Measurements from ENCODE around the gene EPGN. TPM values are rescaled to one million over a fixed set of nuclear protein-coding genes. Genes with fewer than 3 reads are reported as not detected.

EPGN gene, protein sequence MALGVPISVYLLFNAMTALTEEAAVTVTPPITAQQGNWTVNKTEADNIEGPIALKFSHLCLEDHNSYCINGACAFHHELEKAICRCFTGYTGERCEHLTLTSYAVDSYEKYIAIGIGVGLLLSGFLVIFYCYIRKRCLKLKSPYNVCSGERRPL
- not detected for polyA plus RNA-seq (2012; ENCODE audit: missing spikeins)

DNA sequence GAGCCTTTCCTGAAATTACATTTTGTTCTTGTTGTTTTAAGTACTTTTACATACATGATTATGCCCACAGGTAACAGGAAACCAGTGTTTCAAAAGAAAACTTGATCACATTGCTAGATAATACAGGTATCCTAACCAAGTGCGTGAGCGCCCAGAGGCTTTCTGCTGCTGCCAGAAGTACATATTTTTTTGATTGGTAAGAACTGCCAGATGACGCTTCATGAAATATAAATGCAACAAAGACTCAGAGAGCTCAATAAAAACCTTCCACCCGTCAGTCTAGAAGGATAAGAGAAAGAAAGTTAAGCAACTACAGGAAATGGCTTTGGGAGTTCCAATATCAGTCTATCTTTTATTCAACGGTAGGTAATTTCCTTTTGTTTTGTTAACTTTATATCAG, at the start of gene EPGN:
Gene EPGN, plus strand, starts transcription at position 256 of the 400 bp plus-strand sequence. Its CDS starts 64 bp downstream, at position 320.
- DNase-seq (ENCODE audit: insufficient read length) (no peak), FAIRE-seq (peak; percentile 44)
- no peak for TF ChIP-seq POLR2AphosphoS5 (IDR thresholded peaks at IDR 0.05; ENCODE audit: low read depth, low read length)
- no peak for TF ChIP-seq TAF1 (IDR thresholded peaks at IDR 0.05; ENCODE audit: borderline replicate concordance, low read depth, low read length)
- TF ChIP-seq POLR2A (IDR thresholded peaks at IDR 0.05; ENCODE audit: low read depth, low read length) = no peak

DNA sequence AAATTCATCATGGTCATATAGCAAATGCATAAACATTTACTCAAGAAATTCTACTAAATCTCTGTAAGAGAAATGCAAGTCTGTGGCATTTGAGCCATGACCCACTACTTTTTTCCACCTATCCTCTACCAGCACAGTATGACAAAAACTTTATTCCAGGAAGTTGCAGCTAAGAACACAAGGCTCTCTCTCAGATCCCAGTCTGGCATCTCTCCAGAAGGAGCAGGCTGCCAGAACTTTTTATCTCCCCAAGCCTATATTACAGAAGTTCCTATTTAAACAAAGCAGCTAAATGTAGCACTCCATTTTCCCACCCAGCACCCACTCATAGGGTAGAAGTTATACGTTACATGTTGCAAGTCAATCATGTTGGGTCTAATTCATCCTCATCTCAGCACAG, 49.3 kb upstream of the EPGN start:
- no peak for DNase-seq (ENCODE audit: insufficient read length)
- no peak for FAIRE-seq
- TF ChIP-seq POLR2AphosphoS5 (IDR thresholded peaks at IDR 0.05; ENCODE audit: low read depth, low read length) (no peak), TAF1 (IDR thresholded peaks at IDR 0.05; ENCODE audit: borderline replicate concordance, low read depth, low read length) (no peak), POLR2A (IDR thresholded peaks at IDR 0.05; ENCODE audit: low read depth, low read length) (no peak)

DNA sequence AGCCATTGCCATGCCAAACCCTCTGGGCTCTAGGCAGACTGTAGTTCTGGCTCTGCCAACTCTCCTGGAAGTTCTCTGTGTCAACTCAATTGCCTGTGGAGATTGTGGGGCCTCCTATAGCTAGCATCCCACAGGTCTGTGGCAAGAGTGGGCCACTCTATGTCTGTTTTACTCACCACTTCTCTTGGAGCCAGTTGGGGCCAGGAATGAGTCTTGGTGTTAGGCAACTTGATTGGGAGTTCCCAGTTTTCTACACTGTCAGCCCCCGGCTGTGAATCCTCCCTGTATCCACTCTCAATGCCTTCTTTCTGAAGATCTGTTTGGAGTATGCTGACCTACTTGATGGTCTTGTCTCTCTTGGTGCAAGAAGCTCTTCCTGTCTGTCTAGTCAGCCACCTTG, 48.2 kb upstream of the EPGN start:
- TF ChIP-seq POLR2AphosphoS5 (IDR thresholded peaks at IDR 0.05; ENCODE audit: low read depth, low read length) (no peak), TAF1 (IDR thresholded peaks at IDR 0.05; ENCODE audit: borderline replicate concordance, low read depth, low read length) (no peak), POLR2A (IDR thresholded peaks at IDR 0.05; ENCODE audit: low read depth, low read length) (no peak)
- DNase-seq (ENCODE audit: insufficient read length) (no peak), FAIRE-seq (no peak)

DNA sequence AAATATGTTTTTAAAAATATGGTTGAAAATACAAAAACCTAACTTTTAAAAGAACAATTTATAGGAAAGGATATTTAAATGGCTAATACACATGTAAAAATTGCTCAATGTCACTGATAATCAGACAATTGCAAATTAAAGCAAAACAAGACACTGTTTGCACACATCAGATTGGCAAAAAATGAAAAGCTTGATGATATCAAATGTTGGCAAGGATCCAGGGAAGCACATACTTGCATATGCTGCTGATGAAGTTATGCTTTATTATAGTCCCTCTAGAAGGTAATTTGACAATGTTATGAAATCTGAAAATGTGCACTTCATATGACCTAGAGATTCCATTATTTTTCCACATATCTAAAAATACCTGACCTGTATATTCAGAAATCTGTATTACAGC, 45.7 kb upstream of the EPGN start:
- DNase-seq (ENCODE audit: insufficient read length) = no peak
- TF ChIP-seq POLR2A (IDR thresholded peaks at IDR 0.05; ENCODE audit: low read depth, low read length) = no peak
- TF ChIP-seq POLR2AphosphoS5 (IDR thresholded peaks at IDR 0.05; ENCODE audit: low read depth, low read length) = no peak
- TF ChIP-seq TAF1 (IDR thresholded peaks at IDR 0.05; ENCODE audit: borderline replicate concordance, low read depth, low read length) = no peak
- FAIRE-seq = no peak

DNA sequence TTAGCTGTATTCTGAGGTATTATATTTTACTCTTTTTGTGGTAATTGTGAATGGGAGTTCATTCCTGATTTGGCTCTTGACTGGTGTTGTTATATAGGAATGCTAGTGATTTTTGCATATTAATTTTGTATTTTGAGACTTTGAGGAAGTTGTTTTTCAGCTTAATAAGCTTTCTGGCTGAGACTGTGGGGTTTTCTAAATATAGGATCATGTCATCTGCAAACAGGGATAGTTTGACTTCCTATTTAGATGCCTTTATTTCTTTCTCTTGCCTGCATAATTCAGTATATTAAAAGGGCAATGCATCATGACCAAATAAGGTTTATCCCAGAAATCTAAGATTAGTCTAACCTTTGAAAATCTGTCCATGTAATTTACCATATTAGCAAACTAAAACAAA, 44.7 kb upstream of the EPGN start:
- DNase-seq (ENCODE audit: insufficient read length) = no peak
- FAIRE-seq = no peak
- TF ChIP-seq POLR2AphosphoS5 (IDR thresholded peaks at IDR 0.05; ENCODE audit: low read depth, low read length) = no peak
- no peak for TF ChIP-seq TAF1 (IDR thresholded peaks at IDR 0.05; ENCODE audit: borderline replicate concordance, low read depth, low read length)
- no peak for TF ChIP-seq POLR2A (IDR thresholded peaks at IDR 0.05; ENCODE audit: low read depth, low read length)

DNA sequence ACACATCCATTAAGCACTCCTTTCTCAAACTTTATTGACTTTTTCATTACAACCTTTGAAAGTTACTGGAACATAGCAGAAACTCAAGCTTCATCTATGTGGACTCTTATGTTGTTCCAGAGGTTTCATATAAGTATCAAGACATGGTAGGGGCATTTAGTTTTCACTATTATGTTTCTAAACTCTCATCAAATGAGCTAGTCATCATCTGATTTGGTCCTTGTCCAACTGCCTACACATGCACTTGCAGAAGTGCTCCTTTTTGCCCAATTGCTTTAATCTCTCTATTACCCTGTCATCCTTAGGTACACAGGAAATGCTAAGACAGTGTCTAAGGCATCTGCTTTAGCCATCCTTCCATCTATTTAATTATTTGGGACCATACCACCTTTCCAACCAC, 42.2 kb upstream of the EPGN start:
- FAIRE-seq (no peak), DNase-seq (ENCODE audit: insufficient read length) (no peak)
- TF ChIP-seq TAF1 (IDR thresholded peaks at IDR 0.05; ENCODE audit: borderline replicate concordance, low read depth, low read length) (no peak), POLR2AphosphoS5 (IDR thresholded peaks at IDR 0.05; ENCODE audit: low read depth, low read length) (no peak), POLR2A (IDR thresholded peaks at IDR 0.05; ENCODE audit: low read depth, low read length) (no peak)

DNA sequence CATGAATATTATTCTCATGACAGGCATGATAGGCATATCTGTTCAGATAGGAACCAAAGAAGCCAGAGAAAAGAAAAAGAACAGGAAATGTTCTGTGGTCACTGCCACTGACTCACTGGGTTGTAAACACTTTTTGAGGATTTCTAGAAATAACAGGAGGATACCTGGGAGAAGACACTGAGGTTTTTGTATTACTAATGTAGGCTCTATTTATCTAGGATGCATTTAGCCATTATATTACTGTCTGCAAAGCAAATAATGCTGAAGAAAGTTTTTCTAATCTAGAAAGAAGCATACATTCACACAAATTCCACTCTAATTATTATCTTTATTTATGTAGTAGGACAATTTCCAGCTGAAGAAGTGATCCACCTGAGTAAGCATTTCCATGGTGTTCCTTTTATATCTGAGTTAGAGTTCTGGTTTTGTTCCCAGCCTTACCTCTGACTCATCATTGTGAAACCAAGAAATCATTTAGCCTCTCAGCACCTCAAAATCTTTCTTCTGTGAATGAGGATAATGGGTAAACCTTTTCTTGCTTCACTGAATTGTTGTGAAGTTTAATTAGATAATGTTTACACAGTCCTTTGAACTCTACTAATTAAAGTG, 40.2 kb upstream of the EPGN start:
- TF ChIP-seq POLR2A (IDR thresholded peaks at IDR 0.05; ENCODE audit: low read depth, low read length) = no peak
- no peak for TF ChIP-seq POLR2AphosphoS5 (IDR thresholded peaks at IDR 0.05; ENCODE audit: low read depth, low read length)
- TF ChIP-seq TAF1 (IDR thresholded peaks at IDR 0.05; ENCODE audit: borderline replicate concordance, low read depth, low read length) = no peak
- FAIRE-seq = no peak

DNA sequence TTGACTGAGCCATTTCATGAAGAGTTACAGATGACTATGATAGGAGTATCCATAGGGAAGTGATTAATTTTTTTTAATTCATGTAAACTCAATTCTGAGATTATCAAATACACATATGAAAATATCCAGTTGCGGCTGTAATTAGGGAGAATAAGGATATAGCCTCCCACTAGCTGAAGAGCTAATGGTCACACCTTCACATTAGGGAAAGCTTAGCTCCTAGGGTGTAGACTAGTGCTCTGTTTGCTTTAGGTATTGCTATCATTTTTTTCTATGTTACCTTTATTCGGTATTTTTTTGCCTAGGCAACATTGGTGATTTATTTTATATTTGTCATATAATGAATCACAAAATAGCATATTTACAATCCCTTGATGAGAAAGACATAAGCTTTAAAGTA, 39.6 kb upstream of the EPGN start:
- TF ChIP-seq TAF1 (IDR thresholded peaks at IDR 0.05; ENCODE audit: borderline replicate concordance, low read depth, low read length) (no peak), POLR2AphosphoS5 (IDR thresholded peaks at IDR 0.05; ENCODE audit: low read depth, low read length) (no peak), POLR2A (IDR thresholded peaks at IDR 0.05; ENCODE audit: low read depth, low read length) (no peak)
- no peak for DNase-seq (ENCODE audit: insufficient read length)
- no peak for FAIRE-seq

More for the DNA sequence above, 40.2 kb upstream of the EPGN start:
- no peak for DNase-seq (ENCODE audit: insufficient read length)

DNA sequence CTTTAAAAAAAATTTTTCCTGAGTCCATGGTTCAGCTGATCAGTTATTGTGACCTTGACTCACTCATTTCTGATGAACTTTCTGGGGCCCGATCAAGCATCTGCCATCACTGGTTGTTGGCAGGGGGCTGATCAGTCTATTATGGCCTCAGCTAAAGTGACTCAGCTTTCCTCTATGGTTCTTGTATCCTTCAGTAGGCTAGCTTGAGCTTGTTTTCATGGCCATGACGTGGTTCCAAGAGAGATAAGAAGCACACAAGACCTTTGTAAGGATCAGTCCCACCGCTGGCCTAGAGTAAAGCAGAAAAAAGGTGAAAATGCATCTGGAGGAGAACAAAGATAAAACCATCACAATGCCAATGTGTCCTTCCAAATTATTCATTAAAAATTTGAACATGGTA, 29.8 kb upstream of the EPGN start:
- no peak for FAIRE-seq
- TF ChIP-seq POLR2A (IDR thresholded peaks at IDR 0.05; ENCODE audit: low read depth, low read length) (no peak), POLR2AphosphoS5 (IDR thresholded peaks at IDR 0.05; ENCODE audit: low read depth, low read length) (no peak), TAF1 (IDR thresholded peaks at IDR 0.05; ENCODE audit: borderline replicate concordance, low read depth, low read length) (no peak)

DNA sequence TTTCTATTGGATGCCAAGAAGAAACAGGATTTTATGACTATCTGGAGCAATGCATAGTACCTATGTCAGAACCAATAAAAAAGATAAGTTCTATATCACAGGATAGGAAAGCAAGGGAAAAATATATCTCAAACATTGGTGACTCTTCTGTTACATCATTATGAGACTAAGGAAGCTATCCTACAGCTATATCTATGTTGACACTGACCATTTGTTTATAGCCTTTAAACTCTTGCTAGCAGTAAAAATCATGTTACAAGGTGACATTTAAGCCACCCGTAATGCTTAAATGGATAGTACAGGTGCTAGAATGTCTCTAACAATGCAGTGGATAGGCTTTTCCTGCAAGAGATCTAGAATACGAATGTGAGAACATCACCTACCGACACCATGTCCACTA, 28.6 kb upstream of the EPGN start:
- no peak for FAIRE-seq
- DNase-seq (ENCODE audit: insufficient read length) = no peak
- TF ChIP-seq TAF1 (IDR thresholded peaks at IDR 0.05; ENCODE audit: borderline replicate concordance, low read depth, low read length) (no peak), POLR2A (IDR thresholded peaks at IDR 0.05; ENCODE audit: low read depth, low read length) (no peak), POLR2AphosphoS5 (IDR thresholded peaks at IDR 0.05; ENCODE audit: low read depth, low read length) (no peak)

More for the DNA sequence above, 29.8 kb upstream of the EPGN start:
- DNase-seq (ENCODE audit: insufficient read length) = no peak

DNA sequence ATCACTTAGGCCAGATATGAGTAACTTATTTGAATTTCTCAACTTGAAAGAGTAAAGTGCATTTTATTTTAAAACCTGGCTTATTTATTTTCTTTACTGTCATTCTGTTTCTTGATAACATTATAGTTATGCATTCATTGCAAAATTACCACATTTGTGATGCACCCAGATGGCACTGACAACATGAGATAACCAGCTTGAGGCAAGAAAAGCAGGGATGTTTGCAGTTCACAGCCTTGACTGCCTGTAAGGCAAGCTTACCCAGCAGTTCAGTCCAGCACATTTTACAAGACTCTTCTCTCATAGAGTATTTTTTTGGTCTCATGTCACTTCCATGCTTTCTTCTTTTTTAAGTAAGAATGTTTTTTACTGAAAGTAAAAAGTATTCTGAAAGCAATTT, 25.3 kb upstream of the EPGN start:
- no peak for DNase-seq (ENCODE audit: insufficient read length)
- TF ChIP-seq POLR2A (IDR thresholded peaks at IDR 0.05; ENCODE audit: low read depth, low read length) (no peak), TAF1 (IDR thresholded peaks at IDR 0.05; ENCODE audit: borderline replicate concordance, low read depth, low read length) (no peak), POLR2AphosphoS5 (IDR thresholded peaks at IDR 0.05; ENCODE audit: low read depth, low read length) (no peak)

DNA sequence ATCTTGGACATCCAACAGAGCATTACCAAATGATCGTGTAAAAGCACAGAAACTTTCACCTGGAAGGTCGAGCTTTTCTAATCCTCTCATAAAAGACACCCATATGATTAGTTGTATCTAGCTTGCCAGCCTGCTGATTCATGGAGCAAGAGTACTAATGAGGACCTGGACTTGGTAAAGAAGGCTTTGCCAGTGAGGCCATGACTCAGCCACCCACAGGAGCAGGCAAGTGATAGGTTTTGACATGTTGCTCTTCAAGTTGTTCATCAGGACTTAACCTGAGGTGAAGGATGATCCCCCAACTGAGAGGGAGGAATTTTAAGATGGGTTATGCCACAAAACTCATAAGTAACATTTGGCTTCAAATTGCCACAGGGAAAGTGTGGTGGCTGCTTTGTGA, 24.7 kb upstream of the EPGN start:
- FAIRE-seq (no peak), DNase-seq (ENCODE audit: insufficient read length) (no peak)
- TF ChIP-seq TAF1 (IDR thresholded peaks at IDR 0.05; ENCODE audit: borderline replicate concordance, low read depth, low read length) = no peak
- no peak for TF ChIP-seq POLR2A (IDR thresholded peaks at IDR 0.05; ENCODE audit: low read depth, low read length)
- TF ChIP-seq POLR2AphosphoS5 (IDR thresholded peaks at IDR 0.05; ENCODE audit: low read depth, low read length) = no peak

More for the DNA sequence above, 25.3 kb upstream of the EPGN start:
- FAIRE-seq = no peak
